Mesodermal cell (in vitro differentiated cells): ENCODE measurements around the gene BCAM.

Experiments used
- H3K27ac ChIP-seq: 2 replicates; pipeline ENCODE4 v1.7.0; 2013; ENCODE audit warnings: mild to moderate bottlenecking, low read depth, low read length, moderate library complexity; ENCODE audit not compliant: severe bottlenecking
- H3K36me3 ChIP-seq: 2 replicates; pipeline ENCODE4 v1.7.1; 2013; ENCODE audit warnings: mild to moderate bottlenecking, low read length, moderate library complexity; ENCODE audit not compliant: control insufficient read depth, insufficient read depth
- H3K4me1 ChIP-seq: one replicate; pipeline ENCODE4 v1.7.1; 2013; ENCODE audit warnings: mild to moderate bottlenecking, low read length; ENCODE audit not compliant: insufficient read depth, control insufficient read depth, poor library complexity, severe bottlenecking
- H3K4me3 ChIP-seq: 2 replicates; pipeline ENCODE4 v1.7.0; 2013; ENCODE audit warnings: low read length, control low read depth, mild to moderate bottlenecking; ENCODE audit not compliant: insufficient read depth, poor library complexity, severe bottlenecking; ENCODE audit errors: extremely low read depth
- H3K9me3 ChIP-seq: 2 replicates; pipeline ENCODE4 v1.7.1; 2013; ENCODE audit warnings: mild to moderate bottlenecking, low read length, moderate library complexity; ENCODE audit not compliant: control insufficient read depth
- WGBS, 2 experiments: methylation state at CpG; one replicate each; pipeline ENCODE4 v1.1.5; 2013; ENCODE audit warnings: missing lambda C conversion rate in 2 of 2; ENCODE audit not compliant: insufficient coverage in 2 of 2; 5-methylcytosine and 5-hydroxymethylcytosine counted together

Gene BCAM

DNA sequence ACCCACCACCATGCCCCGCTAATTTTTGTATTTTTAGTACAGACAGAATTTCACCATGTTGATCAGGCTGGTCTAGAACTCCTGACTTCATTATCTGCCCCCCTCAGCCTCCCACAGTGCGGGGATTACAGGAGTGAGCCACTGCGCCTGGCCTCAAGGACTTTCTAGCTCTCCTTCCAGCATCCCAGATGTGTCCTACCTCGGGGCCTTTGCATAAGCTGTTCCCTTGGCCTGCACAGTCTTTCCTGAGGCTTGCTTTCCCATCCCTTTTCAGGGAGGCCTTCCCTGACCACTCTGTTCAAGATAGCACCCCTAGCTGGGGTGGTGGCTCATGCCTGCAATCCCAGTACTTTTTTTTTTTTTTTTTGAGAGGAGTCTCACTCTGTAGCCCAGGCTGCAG is 14.3 kb upstream of the BCAM start:
- H3K36me3 ChIP-seq, result no peaks in the 10 kb centered on the region
- H3K4me3 ChIP-seq, result no peak overlapping the region
- no peak overlapping the region for H3K27ac ChIP-seq
- H3K4me1 ChIP-seq, result peaks cover 5% of the 10 kb centered on the region
- H3K9me3 ChIP-seq, result no peaks in the 10 kb centered on the region
- 83 to 98% methylated on average over 3 to 4 of the region's 4 CpGs for WGBS, 2 experiments

DNA sequence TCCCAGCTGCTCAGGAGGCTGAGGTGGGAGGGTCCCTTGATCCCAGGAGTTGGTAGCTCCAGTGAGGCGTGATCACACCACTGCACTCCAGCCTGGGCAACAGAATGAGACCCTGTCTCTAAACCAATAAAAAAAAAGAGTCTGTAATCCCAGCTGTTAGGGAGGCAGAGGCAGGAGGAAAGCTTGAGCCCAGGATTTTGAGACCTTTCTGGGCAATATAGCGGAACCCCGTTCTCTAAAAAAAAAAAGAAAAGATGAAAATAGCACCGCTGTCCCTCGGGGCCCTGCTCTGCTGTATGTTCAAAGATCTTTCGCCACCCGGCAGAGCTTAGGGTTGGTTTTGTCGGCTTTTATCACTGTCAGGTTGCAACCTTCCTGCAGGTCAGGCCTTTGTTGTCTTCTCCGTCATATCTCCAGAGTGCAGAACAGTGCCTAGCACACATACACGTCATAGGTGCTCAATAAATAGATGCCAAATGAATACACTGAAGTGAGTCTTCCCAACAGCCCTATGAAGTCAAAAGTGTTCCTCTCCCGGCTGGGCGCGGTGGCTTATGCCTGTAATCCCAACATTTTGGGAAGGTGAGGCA is 13.4 kb upstream of the BCAM start:
- Histone ChIP-seq H3K9me3 (no peaks in the 10 kb centered on the region), H3K4me1 (peaks cover 5% of the 10 kb centered on the region), H3K4me3 (no peak overlapping the region), H3K36me3 (no peaks in the 10 kb centered on the region), H3K27ac (no peak overlapping the region)
- 92 to 93% methylated on average over 9 to 12 of the region's 13 CpGs for WGBS, 2 experiments

DNA sequence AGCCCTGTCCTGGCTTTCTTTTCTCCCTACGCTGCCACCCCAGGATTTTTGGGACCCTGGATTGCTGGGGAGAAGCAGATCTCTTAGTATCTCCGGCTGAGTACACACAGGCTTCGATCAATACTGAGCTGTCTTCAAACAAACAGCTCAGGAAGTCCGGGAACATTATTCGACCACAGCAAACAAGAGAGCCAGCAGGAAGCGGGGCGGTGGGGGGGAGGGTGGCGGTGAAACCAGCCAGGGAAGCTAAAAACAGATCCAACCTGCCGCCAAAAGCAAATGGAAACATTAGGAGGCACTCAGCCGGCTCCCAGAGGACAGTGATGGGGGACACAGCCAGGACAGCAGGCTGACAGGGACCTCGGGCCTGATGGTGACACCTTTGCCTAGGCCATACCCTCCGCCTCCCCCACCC is 12.2 kb upstream of the BCAM start:
- WGBS, 2 experiments, result 33 to 35% methylated on average over 6 to 11 of the region's 12 CpGs
- H3K27ac ChIP-seq, result peak overlapping the region; percentile 53

DNA sequence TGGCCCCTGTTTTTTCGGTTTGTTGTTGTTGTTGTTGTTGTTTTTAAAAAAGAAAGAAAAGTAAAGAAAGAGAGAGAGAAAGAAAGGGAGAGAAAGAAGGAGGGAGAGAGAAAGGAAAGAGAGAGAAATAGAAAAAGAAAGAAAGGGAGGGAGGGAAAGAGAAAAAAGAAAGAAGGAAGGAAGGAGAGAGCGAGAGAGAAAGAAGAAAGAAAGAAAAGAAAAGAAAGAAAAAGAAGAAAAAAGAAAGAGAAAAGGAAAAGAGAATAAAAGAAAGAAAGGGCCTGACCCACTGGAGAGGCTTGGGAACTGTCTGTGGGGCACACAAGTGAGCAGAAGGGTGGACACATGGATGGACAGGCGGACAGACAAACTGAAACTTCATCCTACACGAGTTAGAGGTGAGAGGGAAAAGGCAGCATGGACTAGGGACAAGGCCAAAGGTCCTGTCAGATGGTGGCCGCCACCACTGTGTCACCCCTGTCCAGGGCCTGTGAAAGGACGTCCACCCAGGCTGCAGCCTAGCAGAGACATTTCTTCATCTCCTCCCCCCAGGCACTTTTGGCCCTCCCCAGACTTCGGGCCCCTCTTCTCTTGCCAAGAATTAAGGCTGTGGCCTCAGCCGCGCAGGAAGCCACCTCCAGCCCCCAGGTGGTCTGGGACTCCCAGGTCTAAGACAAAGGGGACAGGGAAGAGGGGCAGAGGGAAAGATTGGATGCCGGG is 9.1 kb upstream of the BCAM start:
- WGBS, 2 experiments, result 83 to 94% methylated on average over 4 to 6 of the region's 10 CpGs
- H3K27ac ChIP-seq, result no peak overlapping the region

More for the DNA sequence above, 12.2 kb upstream of the BCAM start:
- Histone ChIP-seq H3K4me1 (peaks cover 5% of the 10 kb centered on the region), H3K9me3 (no peaks in the 10 kb centered on the region), H3K4me3 (no peak overlapping the region), H3K36me3 (no peaks in the 10 kb centered on the region)

DNA sequence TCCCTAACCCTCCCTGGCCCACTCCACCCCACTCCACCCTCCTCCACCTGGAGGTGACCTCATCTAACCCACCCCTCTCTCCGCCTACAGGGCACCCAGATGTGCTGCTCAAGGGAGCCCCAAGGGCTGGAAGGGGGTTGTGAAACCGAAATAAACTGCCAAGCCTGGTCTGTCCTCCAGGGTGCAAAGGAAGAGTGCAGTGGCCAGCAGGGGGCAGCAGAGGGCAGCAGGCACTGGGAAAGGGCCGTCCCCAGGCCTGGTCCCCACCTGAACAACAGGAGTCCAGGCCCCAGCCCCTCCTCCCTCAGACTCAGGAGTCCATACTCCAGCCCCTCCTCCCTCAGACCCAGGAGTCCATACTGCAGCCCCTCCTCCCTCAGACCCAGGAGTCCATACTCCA is 8.4 kb upstream of the BCAM start:
- no peak overlapping the region for H3K4me3 ChIP-seq
- H3K4me1 ChIP-seq, result peaks cover 5% of the 10 kb centered on the region
- no peak overlapping the region for H3K27ac ChIP-seq
- no peaks in the 10 kb centered on the region for H3K9me3 ChIP-seq
- no peaks in the 10 kb centered on the region for H3K36me3 ChIP-seq
- WGBS, 2 experiments, result 7 to 17% methylated on average over 2 to 3 of the region's 3 CpGs

More for the DNA sequence above, 9.1 kb upstream of the BCAM start:
- Histone ChIP-seq H3K4me3 (no peak overlapping the region), H3K4me1 (peaks cover 5% of the 10 kb centered on the region), H3K9me3 (no peaks in the 10 kb centered on the region), H3K36me3 (no peaks in the 10 kb centered on the region)

DNA sequence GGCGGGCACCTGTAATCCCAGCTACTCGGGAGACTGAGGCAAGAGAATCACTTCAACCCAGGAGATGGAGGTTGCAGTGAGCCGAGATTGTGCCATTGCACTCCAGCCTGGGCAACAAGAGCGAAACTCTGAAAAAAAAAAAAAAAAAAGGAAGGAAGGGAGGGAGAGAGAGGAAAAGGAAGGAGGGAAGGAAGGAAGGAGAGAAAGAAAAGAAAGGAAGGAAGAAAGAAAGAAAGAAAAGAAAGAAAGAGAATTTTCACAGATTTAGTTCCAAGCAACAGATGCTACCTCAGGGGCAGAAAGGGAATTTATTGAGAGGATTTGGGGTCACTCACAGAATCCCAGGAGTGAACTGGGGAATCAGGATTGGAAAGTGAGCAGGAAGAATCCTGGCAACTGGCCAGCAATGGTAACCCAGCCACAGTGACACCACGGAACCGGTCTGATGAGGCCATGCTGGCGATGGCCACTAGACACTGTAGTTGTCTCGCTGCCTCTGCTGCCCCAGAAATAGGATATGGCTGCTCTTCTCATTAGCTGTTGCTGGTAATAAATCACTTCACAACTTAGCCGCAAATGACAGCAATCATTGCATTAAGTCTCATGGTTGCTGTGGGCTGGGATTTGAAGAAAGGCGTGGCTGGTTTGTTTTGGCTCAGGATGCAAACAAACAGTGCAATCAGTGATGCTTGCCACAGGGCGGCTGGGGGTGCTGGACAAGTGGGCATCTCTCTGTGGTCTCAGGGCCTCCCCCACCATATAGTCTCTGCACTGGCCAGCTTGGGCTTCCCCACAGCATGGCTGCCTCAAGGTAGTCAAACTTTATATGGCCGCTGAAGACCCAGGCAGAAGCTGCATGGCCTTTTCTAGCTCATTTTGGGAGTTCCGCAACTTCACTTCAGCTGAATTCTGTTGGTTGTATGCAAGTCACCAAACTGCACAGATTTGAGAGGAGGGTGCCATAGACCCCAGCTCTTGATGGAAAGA is 5.2 kb upstream of the BCAM start:
- no peak overlapping the region for H3K4me3 ChIP-seq
- 93 to 95% methylated on average over 12 of the region's 13 CpGs for WGBS, 2 experiments
- H3K4me1 ChIP-seq, result peaks cover 8% of the 10 kb centered on the region
- H3K9me3 ChIP-seq, result no peaks in the 10 kb centered on the region
- H3K27ac ChIP-seq, result no peak overlapping the region
- H3K36me3 ChIP-seq, result no peaks in the 10 kb centered on the region

DNA sequence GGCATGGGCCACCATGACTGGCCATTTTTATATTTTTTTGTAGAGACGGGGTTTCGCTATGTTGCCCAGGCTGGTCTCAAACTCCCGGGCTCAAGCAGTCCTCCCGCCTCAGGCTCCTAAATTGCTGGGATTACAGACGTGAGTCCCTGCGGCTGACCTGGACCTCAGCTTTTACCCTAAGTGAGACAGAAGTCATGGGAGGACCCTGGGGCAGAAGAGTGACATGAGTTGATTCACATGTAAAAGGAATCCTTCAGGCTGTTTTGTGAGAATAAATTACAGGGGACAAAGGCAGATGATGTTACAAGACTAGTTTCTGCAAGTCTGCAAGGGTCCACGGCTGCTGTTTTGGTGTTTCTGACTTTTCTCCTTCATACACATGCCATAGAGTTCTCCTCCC is 2.6 kb upstream of the BCAM start:
- H3K4me3 ChIP-seq, result no peak overlapping the region
- H3K4me1 ChIP-seq, result peaks cover 13% of the 10 kb centered on the region
- 73 to 78% methylated on average over 6 of the region's 7 CpGs for WGBS, 2 experiments
- no peaks in the 10 kb centered on the region for H3K36me3 ChIP-seq
- H3K27ac ChIP-seq, result no peak overlapping the region
- H3K9me3 ChIP-seq, result no peaks in the 10 kb centered on the region

DNA sequence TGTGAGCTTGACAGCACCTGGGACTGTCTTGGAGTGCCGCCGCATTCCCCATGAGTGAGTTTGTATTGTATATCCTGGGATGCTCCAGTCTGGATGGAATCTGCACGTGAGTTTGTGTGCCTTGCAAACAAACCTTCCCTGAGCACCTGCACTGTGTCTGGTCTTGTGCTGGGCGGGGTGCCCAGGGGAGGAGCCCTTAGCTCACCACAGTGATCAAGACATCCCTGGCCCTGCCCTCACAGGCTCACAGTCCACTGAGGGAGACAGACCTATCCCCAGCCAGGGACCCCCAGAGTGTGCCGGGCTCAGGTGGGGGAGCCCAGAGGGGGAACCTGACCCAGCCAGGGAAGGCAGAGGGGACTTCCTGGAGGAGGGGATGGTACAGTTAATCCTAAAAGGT is 1.7 kb upstream of the BCAM start:
- 61 to 88% methylated on average over 4 of the region's 5 CpGs for WGBS, 2 experiments
- Histone ChIP-seq H3K4me3 (no peak overlapping the region), H3K4me1 (peaks cover 13% of the 10 kb centered on the region)

DNA sequence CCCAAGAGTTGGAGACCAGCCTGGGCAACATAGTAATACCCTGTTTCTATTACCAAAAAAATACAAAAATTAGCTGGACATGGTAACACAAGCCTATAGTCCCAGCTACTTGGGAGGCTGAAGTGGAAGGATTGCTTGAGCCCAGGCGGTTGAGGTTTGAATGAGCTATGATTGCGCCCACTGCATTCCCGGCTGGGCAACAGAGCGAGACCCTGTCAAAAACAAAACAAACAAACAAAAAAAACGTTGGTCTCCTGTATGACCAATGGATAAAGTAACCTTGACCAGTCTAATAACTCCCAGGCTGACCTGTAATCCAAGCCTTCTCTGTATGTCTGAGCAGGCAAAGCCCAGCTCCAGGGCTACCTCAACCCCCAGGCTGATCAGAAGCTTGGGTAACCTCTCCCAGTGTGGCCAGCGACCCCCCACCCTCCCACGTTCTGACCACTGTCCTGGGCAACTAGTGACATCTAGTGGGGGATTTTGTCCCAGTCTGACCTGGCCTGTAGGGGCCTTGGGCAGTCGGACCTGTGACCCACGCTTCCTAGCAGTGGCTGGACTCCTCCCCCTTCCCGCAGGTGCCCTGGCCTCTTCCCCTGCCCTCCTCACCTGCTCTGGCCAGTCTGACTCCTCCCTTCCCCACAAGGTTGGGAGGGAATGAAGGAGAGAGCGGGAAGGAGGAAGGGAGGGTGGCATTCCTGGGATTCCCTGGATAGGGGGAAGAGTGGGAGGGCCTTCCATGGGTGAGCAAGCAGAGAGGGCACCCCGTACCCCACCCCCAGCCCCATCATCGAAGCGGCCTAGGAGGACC is 1.0 kb upstream of the BCAM start:
- peak overlapping the region; percentile 53 for H3K27ac ChIP-seq
- no peaks in the 10 kb centered on the region for H3K36me3 ChIP-seq
- peaks cover 13% of the 10 kb centered on the region for H3K4me1 ChIP-seq
- WGBS, 2 experiments, result 29 to 41% methylated on average over 8 to 11 of the region's 14 CpGs
- H3K9me3 ChIP-seq, result no peaks in the 10 kb centered on the region
- H3K4me3 ChIP-seq, result peak overlapping the region; percentile 45

More for the DNA sequence above, 1.7 kb upstream of the BCAM start:
- Histone ChIP-seq H3K36me3 (no peaks in the 10 kb centered on the region), H3K27ac (no peak overlapping the region), H3K9me3 (no peaks in the 10 kb centered on the region)
